SKM-1 (cell line): ENCODE measurements around the gene ACOT12.
"Not testable (repeated sequence)": the region's sequence is repeated elsewhere in the genome, so short reads cannot be mapped to it uniquely, and the experiment has no call there.

Experiments
- DNase-seq: peaks from one replicate; lab custom pipeline; 2025; ENCODE audit not compliant: unreplicated experiment; lab: John Stamatoyannopoulos, UW

ACOT12 gene

DNA sequence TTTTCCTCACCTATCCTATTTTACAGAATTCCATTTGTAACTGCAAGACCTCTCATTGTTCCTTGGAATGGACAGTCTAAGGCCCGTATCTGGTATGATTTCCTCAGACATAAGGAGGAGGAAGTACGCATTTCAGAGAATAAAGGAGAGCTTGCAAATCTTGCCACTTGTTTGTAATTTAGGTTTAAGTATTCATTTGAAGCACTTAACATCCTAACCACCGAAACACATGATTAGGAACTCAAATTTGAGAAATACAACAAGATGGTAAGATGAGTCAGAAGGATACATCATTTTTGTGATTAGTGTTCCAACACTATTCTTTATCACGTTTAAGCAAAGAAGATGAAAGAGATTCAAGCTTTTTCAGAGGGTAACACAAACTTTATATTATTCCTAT, 96.4 kb downstream of the ACOT12 start:
- no peak for DNase-seq

DNA sequence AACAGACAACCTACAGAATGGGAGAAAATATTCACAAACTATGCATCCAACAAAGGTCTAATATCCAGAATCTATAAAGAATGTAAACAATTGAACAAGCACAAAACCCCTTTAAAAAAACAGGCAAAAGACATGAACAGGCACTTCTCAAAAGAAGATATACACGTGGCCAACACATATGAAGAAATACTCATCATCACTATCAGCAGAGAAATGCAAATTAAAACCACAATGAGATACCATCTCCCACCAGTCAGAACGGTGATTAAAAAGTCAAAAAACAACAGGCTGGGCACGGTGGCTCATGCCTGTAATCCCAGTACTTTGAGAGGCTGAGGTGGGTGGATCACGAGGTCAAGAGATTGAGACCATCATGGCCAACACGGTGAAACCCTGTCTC, 99.9 kb downstream of the ACOT12 start:
- not testable (repeated sequence) for DNase-seq

DNA sequence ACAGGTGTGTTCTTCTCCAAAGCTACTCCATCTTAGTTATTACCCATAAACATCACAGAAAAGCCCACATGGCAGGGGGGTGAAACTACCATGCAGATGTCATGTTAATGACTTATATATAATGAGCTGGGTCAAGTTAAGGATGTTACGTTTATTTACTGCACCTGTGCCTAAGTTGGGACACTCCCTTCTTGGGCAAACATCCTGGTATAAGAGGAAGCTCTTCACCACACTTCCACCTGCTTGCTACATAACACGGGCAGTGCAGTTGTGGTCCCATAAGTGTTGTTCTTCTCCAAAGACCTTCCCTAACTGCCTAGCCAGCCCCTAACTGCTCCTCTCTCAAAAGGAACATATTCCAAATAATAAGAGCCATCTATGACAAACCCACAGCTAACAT, 101.8 kb downstream of the ACOT12 start:
- no peak for DNase-seq

DNA sequence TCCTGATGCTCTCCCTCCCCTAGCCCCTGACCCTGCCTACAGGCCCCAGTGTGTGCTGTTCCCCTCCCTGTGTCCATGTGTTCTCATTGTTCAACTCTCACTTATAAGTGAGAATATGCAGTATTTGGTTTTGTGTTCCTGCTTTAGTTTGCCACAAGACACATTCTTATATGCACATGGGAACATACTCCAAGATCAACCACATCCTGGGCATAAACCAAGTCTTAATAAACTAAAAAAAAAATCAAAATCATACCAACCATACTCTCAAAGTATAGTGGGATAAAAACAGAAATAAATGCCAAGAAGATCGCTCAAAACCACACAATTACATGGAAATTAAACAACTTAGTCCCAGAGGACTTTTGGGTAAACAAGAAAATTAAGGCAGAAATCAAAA, 103.8 kb downstream of the ACOT12 start:
- no peak for DNase-seq

DNA sequence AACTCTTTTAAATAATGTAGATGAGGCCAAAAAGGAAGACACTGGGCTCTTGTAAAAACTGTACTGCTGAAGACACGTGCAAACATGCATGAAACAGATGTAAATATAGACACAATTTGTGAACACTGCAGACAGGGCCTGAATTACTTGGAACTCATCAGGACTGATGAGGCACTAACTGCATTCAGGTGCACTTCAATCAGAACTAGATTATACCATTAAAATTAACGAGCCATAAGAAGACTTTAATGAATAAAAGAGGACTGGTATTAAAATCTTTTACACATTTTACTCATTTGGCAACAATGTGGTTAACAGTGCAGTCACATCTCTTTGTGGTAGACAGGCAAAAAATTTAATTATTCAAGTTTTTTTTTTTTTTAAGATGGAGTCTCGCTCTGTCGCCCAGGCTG, 105.9 kb downstream of the ACOT12 start:
- DNase-seq = no peak

DNA sequence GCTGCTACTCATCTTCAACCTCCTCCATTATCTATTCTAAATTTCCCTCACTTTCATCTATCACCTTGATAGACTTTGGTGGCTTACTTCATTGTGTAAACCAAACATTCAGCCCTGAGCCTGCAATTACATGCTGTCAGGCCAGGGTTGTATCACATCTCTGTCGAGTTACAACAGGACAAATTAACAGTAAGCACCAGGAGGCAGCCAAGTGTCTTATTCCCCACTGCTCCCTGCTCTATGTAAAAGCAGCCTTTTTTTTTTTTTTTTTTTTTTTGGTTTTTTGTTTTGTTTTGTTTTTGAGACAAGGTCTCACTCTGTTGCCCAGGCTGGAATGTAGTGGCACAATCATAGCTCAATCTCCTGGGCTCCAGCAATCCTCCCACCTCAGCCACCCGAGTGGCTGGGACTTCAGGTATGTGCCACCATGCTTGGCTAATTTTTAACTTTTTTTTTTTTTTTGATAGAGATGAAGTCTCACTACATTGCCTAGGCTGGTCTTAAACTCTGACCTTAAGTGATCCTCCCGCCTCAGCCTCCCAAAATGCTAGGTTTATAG, 107.8 kb downstream of the ACOT12 start:
- no peak for DNase-seq

DNA sequence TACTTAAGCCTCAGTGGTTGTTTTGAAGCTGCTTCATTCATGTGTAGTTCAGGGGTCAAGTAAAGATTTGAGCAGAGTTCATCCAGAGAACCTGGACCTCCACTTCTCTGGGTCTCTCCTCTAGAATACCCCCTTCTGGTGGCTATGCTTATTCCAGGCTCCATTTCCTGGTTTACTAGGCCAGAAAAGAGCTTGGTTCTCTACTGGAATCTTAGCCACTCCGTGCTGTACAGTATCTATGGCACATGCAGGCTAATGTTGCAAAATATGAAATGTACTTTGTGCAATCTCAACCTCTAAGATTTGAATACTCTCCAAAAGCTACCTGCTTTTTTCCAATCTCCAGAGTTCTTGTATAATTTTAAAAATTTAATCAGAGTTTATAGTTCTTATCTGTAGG, 110.0 kb downstream of the ACOT12 start:
- DNase-seq = no peak
